Spinal cord (tissue), 10 donors: Measurements from ENCODE around the gene ARHGEF26. TPM values are rescaled to one million over a fixed set of nuclear protein-coding genes. Genes with fewer than 3 reads are reported as not detected.

Source experiments
- DNase-seq, 6 donors: peaks; one replicate each; pipeline versions ENCODE4 v3.0.0 to v3.0.0-alpha.2; 2013 to 2015; ENCODE audit warnings: low spot score in 6 of 6, low read depth in 4 of 6
- H3K27ac ChIP-seq: one replicate; pipeline ENCODE4 v1.5.1; 2013; ENCODE audit warnings: low read depth, low read length, control low read depth
- H3K27me3 ChIP-seq: one replicate; pipeline ENCODE4 v1.6.1; 2013; ENCODE audit warnings: low read length; ENCODE audit not compliant: control insufficient read depth, insufficient read depth
- H3K36me3 ChIP-seq: one replicate; pipeline ENCODE4 v1.6.1; 2013; ENCODE audit warnings: low read length; ENCODE audit not compliant: control insufficient read depth, insufficient read depth
- H3K4me1 ChIP-seq: one replicate; pipeline ENCODE4 v1.6.1; 2013; ENCODE audit warnings: low read length; ENCODE audit not compliant: control insufficient read depth, insufficient read depth
- H3K4me3 ChIP-seq: one replicate; pipeline ENCODE4 v1.5.1; 2013; ENCODE audit warnings: low read depth, low read length, control low read depth
- H3K9me3 ChIP-seq: one replicate; pipeline ENCODE4 v1.6.1; 2013; ENCODE audit warnings: low read length; ENCODE audit not compliant: control insufficient read depth, insufficient read depth
- WGBS: methylation state at CpG from one replicate; pipeline ENCODE4 v1.1.5; 2013; ENCODE audit warnings: missing lambda C conversion rate; ENCODE audit not compliant: insufficient coverage; 5-methylcytosine and 5-hydroxymethylcytosine counted together
- polyA plus RNA-seq, 2 donors: library from polyadenylated mRNA; unstranded; fragments of 120-200 nt; gene quantifications; one replicate each; pipeline ENCODE4 v1.2.1, GENCODE V29; 2013; ENCODE audit not compliant: insufficient read length in 2 of 2
- total RNA-seq, 2 donors: library from RNA; depleted of rRNA in 1 of 2; stranded (reverse); fragments of 120-200 nt in 1 of 2; fragments of >200 nt in 1 of 2; gene quantifications; one replicate each; pipeline versions ENCODE4 v1.2.3 to v1.2.4, GENCODE V29; 2013 to 2014
- donor health status: healthy.

The ARHGEF26 gene
- total and polyA plus RNA-seq, 4 donors: 27.2 to 57.8 (median 39.4) TPM

GRCh38 chr3:154217671-154218070 is 96.5 kb downstream of the ARHGEF26 start:
- Histone ChIP-seq H3K4me1 (no peaks in the 10 kb centered on the region), H3K9me3 (no peaks in the 10 kb centered on the region), H3K4me3 (no peak overlapping the region), H3K27me3 (no peaks in the 10 kb centered on the region), H3K36me3 (peaks cover 2% of the 10 kb centered on the region), H3K27ac (no peak overlapping the region)
- WGBS: no CpG with 5 or more reads among the region's 6 CpGs
- no peak for DNase-seq

GRCh38 chr3:154218728-154219127 is 97.5 kb downstream of the ARHGEF26 start:
- H3K27ac ChIP-seq: no peak overlapping the region
- no peak overlapping the region for H3K4me3 ChIP-seq
- no peaks in the 10 kb centered on the region for H3K27me3 ChIP-seq
- peaks cover 2% of the 10 kb centered on the region for H3K36me3 ChIP-seq
- H3K9me3 ChIP-seq: no peaks in the 10 kb centered on the region
- no CpG with 5 or more reads among the region's 1 CpG for WGBS
- no peak for DNase-seq
- no peaks in the 10 kb centered on the region for H3K4me1 ChIP-seq

DNA sequence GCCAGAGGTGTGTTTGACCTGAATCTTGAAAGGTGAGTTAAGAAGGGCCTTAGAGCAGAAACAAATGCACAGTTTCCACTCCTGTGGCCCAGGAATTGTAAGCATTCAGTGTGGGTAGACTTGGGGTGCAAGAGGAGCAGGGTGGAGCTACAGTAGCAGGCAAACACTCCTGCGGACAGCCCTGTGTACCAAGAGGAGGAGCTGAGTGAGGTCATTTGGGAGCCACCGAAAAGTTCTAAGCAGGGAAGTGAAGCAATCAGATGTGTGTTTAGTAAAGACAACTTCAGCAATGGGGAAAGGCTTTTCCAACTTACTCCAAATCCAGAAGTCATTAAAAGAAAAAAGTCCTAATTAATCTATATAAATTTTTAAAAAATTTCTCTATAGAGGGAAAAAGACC is 99.3 kb downstream of the ARHGEF26 start:
- DNase-seq: no peak
- WGBS: 100% methylated on average over 1 of the region's 2 CpGs
- H3K4me3 ChIP-seq: no peak overlapping the region
- H3K4me1 ChIP-seq: no peaks in the 10 kb centered on the region
- H3K36me3 ChIP-seq: peaks cover 2% of the 10 kb centered on the region
- H3K27ac ChIP-seq: no peak overlapping the region
- H3K9me3 ChIP-seq: no peaks in the 10 kb centered on the region
- H3K27me3 ChIP-seq: no peaks in the 10 kb centered on the region

GRCh38 chr3:154223519-154223918 is 102.3 kb downstream of the ARHGEF26 start:
- Histone ChIP-seq H3K27ac (no peak overlapping the region), H3K4me3 (no peak overlapping the region), H3K27me3 (no peaks in the 10 kb centered on the region), H3K9me3 (no peaks in the 10 kb centered on the region), H3K4me1 (no peaks in the 10 kb centered on the region), H3K36me3 (peaks cover 2% of the 10 kb centered on the region)
- DNase-seq: no peak

GRCh38 chr3:154224366-154224765 is 103.2 kb downstream of the ARHGEF26 start:
- Histone ChIP-seq H3K36me3 (peaks cover 2% of the 10 kb centered on the region), H3K4me1 (no peaks in the 10 kb centered on the region), H3K27me3 (no peaks in the 10 kb centered on the region), H3K27ac (no peak overlapping the region), H3K9me3 (no peaks in the 10 kb centered on the region), H3K4me3 (no peak overlapping the region)
- DNase-seq: no peak
- 78% methylated on average over 5 of the region's 6 CpGs for WGBS

DNA sequence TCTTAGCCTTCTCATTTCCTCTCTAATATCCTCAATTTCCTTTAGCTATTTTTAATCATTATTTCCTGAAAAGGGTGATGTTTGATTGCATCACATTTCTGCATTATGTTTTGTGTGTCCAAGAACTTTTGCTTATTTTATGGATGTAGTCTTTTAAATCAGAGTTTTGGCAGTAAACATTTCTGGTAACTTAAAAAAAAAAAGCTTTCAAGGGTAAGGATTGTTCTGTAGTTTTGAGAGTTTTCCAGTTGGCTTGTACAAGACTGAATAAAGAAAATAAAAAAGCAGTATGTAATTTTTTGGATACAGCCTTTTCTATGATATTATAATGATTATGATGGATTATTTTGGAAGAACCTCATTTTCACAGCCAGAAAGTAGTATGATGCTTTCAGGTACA is 103.7 kb downstream of the ARHGEF26 start:
- Histone ChIP-seq H3K36me3 (peaks cover 2% of the 10 kb centered on the region), H3K4me3 (no peak overlapping the region), H3K9me3 (no peaks in the 10 kb centered on the region), H3K4me1 (no peaks in the 10 kb centered on the region), H3K27me3 (no peaks in the 10 kb centered on the region), H3K27ac (no peak overlapping the region)
- DNase-seq: no peak

DNA sequence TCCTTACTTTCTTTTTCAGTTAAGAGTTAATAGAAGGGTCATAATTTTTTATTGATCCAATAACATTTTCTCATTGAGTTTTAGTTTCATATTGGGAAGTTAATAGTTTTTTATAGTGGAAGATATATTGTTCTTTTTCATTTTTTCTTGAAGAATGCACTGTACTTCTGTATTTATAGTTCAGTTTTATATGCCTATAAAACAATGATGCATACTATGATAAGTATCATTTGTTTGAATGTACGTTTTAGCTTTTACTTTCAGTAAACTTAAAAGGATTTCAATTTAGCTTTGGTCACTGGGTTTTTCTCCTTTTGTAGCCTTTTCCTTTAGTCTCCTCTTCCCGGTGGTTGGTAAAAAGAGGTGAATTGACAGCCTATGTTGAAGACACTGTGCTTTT is 104.3 kb downstream of the ARHGEF26 start:
- Histone ChIP-seq H3K27me3 (no peaks in the 10 kb centered on the region), H3K4me3 (no peak overlapping the region), H3K9me3 (no peaks in the 10 kb centered on the region), H3K36me3 (no peaks in the 10 kb centered on the region), H3K27ac (no peak overlapping the region), H3K4me1 (no peaks in the 10 kb centered on the region)
- DNase-seq: no peak
- no CpG with 5 or more reads among the region's 2 CpGs for WGBS

DNA sequence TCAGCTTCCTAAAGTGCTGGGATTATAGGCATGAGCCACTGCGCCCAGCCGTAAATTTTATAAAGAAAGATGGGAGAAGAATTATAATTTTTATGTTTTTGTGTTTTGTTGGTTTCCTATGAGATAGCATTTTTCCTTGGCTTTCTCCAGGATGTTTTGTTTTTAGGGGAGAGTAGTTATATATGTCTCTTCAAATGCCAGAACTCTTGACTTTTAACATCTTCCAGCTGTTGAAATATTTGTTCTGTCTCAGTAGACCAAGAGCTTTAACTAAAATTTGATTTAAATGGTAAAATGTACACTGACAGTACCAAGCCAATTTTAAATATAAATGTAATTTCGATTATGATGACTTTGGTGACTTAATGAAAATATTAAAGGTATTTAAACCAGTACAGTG is 106.3 kb downstream of the ARHGEF26 start:
- no CpG with 5 or more reads among the region's 3 CpGs for WGBS
- Histone ChIP-seq H3K4me3 (no peak overlapping the region), H3K4me1 (no peaks in the 10 kb centered on the region), H3K9me3 (no peaks in the 10 kb centered on the region), H3K27me3 (no peaks in the 10 kb centered on the region), H3K27ac (no peak overlapping the region), H3K36me3 (no peaks in the 10 kb centered on the region)
- DNase-seq: no peak

GRCh38 chr3:154228561-154229216 is 107.5 kb downstream of the ARHGEF26 start:
- Histone ChIP-seq H3K9me3 (no peaks in the 10 kb centered on the region), H3K4me1 (no peaks in the 10 kb centered on the region), H3K36me3 (no peaks in the 10 kb centered on the region), H3K4me3 (no peak overlapping the region), H3K27ac (no peak overlapping the region), H3K27me3 (no peaks in the 10 kb centered on the region)
- DNase-seq: no peak
- 94% methylated on average over 3 of the region's 6 CpGs for WGBS

DNA sequence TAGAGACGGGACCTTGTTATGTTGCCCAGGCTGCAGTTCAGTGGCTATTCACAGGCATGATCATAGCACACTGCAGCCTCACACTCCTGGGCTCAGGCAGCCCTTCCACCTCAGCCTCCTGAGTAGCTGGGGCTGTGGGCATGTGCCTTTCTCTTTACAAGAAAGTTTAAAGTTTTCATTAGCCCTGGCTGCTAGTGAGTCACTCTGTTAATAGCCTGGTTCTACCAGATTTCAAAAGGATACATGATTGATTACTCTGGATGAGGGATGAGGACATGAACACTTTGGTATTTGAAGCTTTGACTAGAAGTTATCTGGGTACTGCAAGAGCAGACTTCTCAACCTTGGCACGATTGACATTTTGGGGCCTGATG is 108.0 kb downstream of the ARHGEF26 start:
- H3K9me3 ChIP-seq: no peaks in the 10 kb centered on the region
- no peaks in the 10 kb centered on the region for H3K27me3 ChIP-seq
- no peaks in the 10 kb centered on the region for H3K36me3 ChIP-seq
- no peak overlapping the region for H3K27ac ChIP-seq
- H3K4me1 ChIP-seq: no peaks in the 10 kb centered on the region
- H3K4me3 ChIP-seq: no peak overlapping the region
- DNase-seq: no peak
- WGBS: 80% methylated on average over 1 of the region's 2 CpGs
